IMR-90 (cell line): ENCODE data around the gene TTC28. TPM values are rescaled to one million over a fixed set of nuclear protein-coding genes. Genes with fewer than 3 reads are reported as not detected.

Experiments
- ATAC-seq: fragments of 200-7000 bp; cut with Tn5 transposase; 2 replicates; pipeline ENCODE4 v1.9.1; 2020; ENCODE audit warnings: low read depth, mild to moderate bottlenecking, moderate library complexity
- BruUV-seq: library from RNA; stranded (reverse); fragments of 400-500 nt; replicated peaks from 2 replicates; lab custom pipeline; 2021; lab: Mats Ljungman, UMichigan
- CTCF ChIA-PET: fragments of 300-600 bp; formaldehyde crosslinking; extraction: SDS; loops from one replicate; lab custom pipeline; 2021; ENCODE audit warnings: antibody characterized with exemption; lab: Yijun Ruan, JAX
- POLR2A ChIA-PET: fragments of 300-600 bp; sonication (Branson Sonifier 250); formaldehyde crosslinking; loops from one replicate; lab custom pipeline; 2022; ENCODE audit warnings: antibody characterized with exemption; ENCODE audit not compliant: unreplicated experiment; lab: Charles Lee
- DNase-seq: peaks from one replicate; pipeline ENCODE4 v3.0.0; 2013
- H2AFZ ChIP-seq: replicated peaks from 2 replicates; pipeline ENCODE3; 2013; ENCODE audit warnings: low read length, mild to moderate bottlenecking; ENCODE audit not compliant: poor library complexity
- H2AK5ac ChIP-seq: 2 replicates; pipeline ENCODE4 v1.6.1; 2013; ENCODE audit warnings: low read depth, low read length, inconsistent platforms
- H2AK9ac ChIP-seq: replicated peaks from 2 replicates; pipeline ENCODE3; 2013; ENCODE audit warnings: mild to moderate bottlenecking, low read depth, low read length, moderate library complexity; ENCODE audit not compliant: poor library complexity
- H2BK120ac ChIP-seq: 2 replicates; pipeline ENCODE4 v1.6.1; 2013; ENCODE audit warnings: low read depth, low read length, inconsistent platforms
- H2BK15ac ChIP-seq: 3 replicates; pipeline ENCODE4 v1.6.1; 2013; ENCODE audit warnings: low read depth, low read length, inconsistent platforms
- H2BK20ac ChIP-seq: 2 replicates; pipeline ENCODE4 v1.6.1; 2013; ENCODE audit warnings: low read depth, mild to moderate bottlenecking, inconsistent platforms, low read length, moderate library complexity
- H2BK5ac ChIP-seq: 2 replicates; pipeline ENCODE4 v1.6.1; 2013; ENCODE audit warnings: mild to moderate bottlenecking, low read depth, low read length, inconsistent platforms; ENCODE audit not compliant: poor library complexity, severe bottlenecking
- H3K14ac ChIP-seq: replicated peaks from 2 replicates; pipeline ENCODE4 v1.6.1; 2013; ENCODE audit warnings: low read depth, low read length, inconsistent platforms
- H3K18ac ChIP-seq: 2 replicates; pipeline ENCODE4 v1.6.1; 2013; ENCODE audit warnings: low read depth, low read length, control low read depth
- H3K23ac ChIP-seq: 2 replicates; pipeline ENCODE4 v1.6.1; 2013; ENCODE audit warnings: low read depth, low read length, inconsistent platforms
- H3K27ac ChIP-seq: 2 replicates; pipeline ENCODE4 v1.5.1; 2013; ENCODE audit warnings: mild to moderate bottlenecking, control low read depth, low read length; ENCODE audit not compliant: insufficient read depth
- H3K27me3 ChIP-seq: 2 replicates; pipeline ENCODE4 v1.6.1; 2013; ENCODE audit warnings: low read length; ENCODE audit not compliant: control insufficient read depth, insufficient read depth
- H3K36me3 ChIP-seq: 2 replicates; pipeline ENCODE4 v1.6.1; 2013; ENCODE audit warnings: low read length, mixed read lengths; ENCODE audit not compliant: control insufficient read depth, insufficient read depth
- H3K4ac ChIP-seq: 2 replicates; pipeline ENCODE4 v1.6.1; 2013; ENCODE audit warnings: low read depth, low read length, inconsistent platforms
- H3K4me1 ChIP-seq: 2 replicates; pipeline ENCODE4 v1.6.1; 2013; ENCODE audit warnings: low read length, mixed read lengths; ENCODE audit not compliant: control insufficient read depth, insufficient read depth
- H3K4me2 ChIP-seq: 2 replicates; pipeline ENCODE4 v1.6.1; 2013; ENCODE audit warnings: low read depth, mild to moderate bottlenecking, control low read depth, low read length, moderate library complexity
- H3K4me3 ChIP-seq: 2 replicates; pipeline ENCODE4 v1.5.1; 2013; ENCODE audit warnings: low read depth, mild to moderate bottlenecking, control low read depth, low read length, moderate library complexity; ENCODE audit not compliant: insufficient read depth
- H3K56ac ChIP-seq: 2 replicates; pipeline ENCODE4 v1.6.1; 2013; ENCODE audit warnings: low read length, inconsistent platforms; ENCODE audit not compliant: insufficient read depth; ENCODE audit errors: extremely low read depth
- H3K79me1 ChIP-seq, 2 experiments: 2 replicates each; pipeline ENCODE4 v1.6.1; 2013; ENCODE audit warnings: low read length in 2 of 2, inconsistent platforms in 1 of 2, low read depth in 1 of 2
- H3K9ac ChIP-seq: 2 replicates; pipeline ENCODE4 v1.6.1; 2013; ENCODE audit warnings: low read depth, low read length, control low read depth
- H3K9me1 ChIP-seq: 2 replicates; pipeline ENCODE4 v1.6.1; 2013; ENCODE audit warnings: low read length, inconsistent platforms; ENCODE audit not compliant: insufficient read depth
- H3K9me3 ChIP-seq: 2 replicates; pipeline ENCODE4 v1.6.1; 2013; ENCODE audit warnings: low read length; ENCODE audit not compliant: control insufficient read depth, insufficient read depth
- H4K20me1 ChIP-seq: 2 replicates; pipeline ENCODE4 v1.6.1; 2013; ENCODE audit warnings: low read length, inconsistent platforms; ENCODE audit not compliant: insufficient read depth
- H4K5ac ChIP-seq: 2 replicates; pipeline ENCODE4 v1.6.1; 2013; ENCODE audit warnings: mild to moderate bottlenecking, low read depth, low read length, control low read depth
- H4K8ac ChIP-seq, 2 experiments: 2 replicates each; pipeline ENCODE4 v1.6.1; 2013; ENCODE audit warnings: low read depth in 2 of 2, low read length in 2 of 2, control low read depth in 1 of 2, inconsistent platforms in 1 of 2
- H4K91ac ChIP-seq: 2 replicates; pipeline ENCODE4 v1.6.1; 2013; ENCODE audit warnings: low read depth, low read length, inconsistent platforms; ENCODE audit not compliant: insufficient read depth
- BHLHE40 ChIP-seq: fragments of 150-350 bp; IDR thresholded peaks from 2 replicates; pipeline ENCODE4 v1.6.1; 2016; ENCODE audit warnings: mild to moderate bottlenecking, low read depth, low read length
- CHD1 ChIP-seq: IDR thresholded peaks from 2 replicates; pipeline ENCODE4 v1.6.1; 2012; ENCODE audit warnings: low read depth, low read length, improper control_type of control experiment
- MAFK ChIP-seq: IDR thresholded peaks from 2 replicates; pipeline ENCODE4 v1.6.1; 2012; ENCODE audit warnings: low read depth, low read length, improper control_type of control experiment
- MAZ ChIP-seq: IDR thresholded peaks from 2 replicates; pipeline ENCODE4 v1.6.1; 2012; ENCODE audit warnings: low read depth, mild to moderate bottlenecking, low read length, improper control_type of control experiment, moderate library complexity, borderline replicate concordance
- MXI1 ChIP-seq: IDR thresholded peaks from 2 replicates; pipeline ENCODE4 v1.6.1; 2012; ENCODE audit warnings: low read depth, mild to moderate bottlenecking, low read length, moderate library complexity, borderline replicate concordance
- POLR2A ChIP-seq: IDR thresholded peaks from 2 replicates; pipeline ENCODE4 v1.6.1; 2012; ENCODE audit warnings: mild to moderate bottlenecking, low read depth, low read length
- RAD21 ChIP-seq: IDR thresholded peaks from 2 replicates; pipeline ENCODE4 v1.6.1; 2012; ENCODE audit warnings: low read length, improper control_type of control experiment
- RCOR1 ChIP-seq: IDR thresholded peaks from 2 replicates; pipeline ENCODE4 v1.6.1; 2012; ENCODE audit warnings: mild to moderate bottlenecking, low read length, improper control_type of control experiment; ENCODE audit not compliant: insufficient replicate concordance
- RFX5 ChIP-seq: IDR thresholded peaks from 2 replicates; pipeline ENCODE4 v1.8.0; 2012; ENCODE audit warnings: low read depth, mild to moderate bottlenecking, low read length, moderate library complexity
- SMC3 ChIP-seq: fragments of 150-350 bp; IDR thresholded peaks from 2 replicates; pipeline ENCODE4 v1.6.1; 2016; ENCODE audit warnings: low read depth, mild to moderate bottlenecking, antibody characterized with exemption, low read length, moderate library complexity
- WGBS, 2 experiments: methylation state at CpG; one replicate each; pipeline versions ENCODE4 v1.1.5 to v1.1.7; 2013; ENCODE audit warnings: missing lambda C conversion rate in 2 of 2; ENCODE audit not compliant: insufficient read length in 1 of 2; ENCODE audit errors: extremely low coverage in 2 of 2; 5-methylcytosine and 5-hydroxymethylcytosine counted together
- dilution Hi-C: fragments of 300-500 bp; cut with HindIII; formaldehyde crosslinking; loops from one replicate; pipeline ENCODE4 v1.14.3; 2018; ENCODE audit warnings: low sequenced_read_pairs; ENCODE audit not compliant: unreplicated experiment
- in situ Hi-C: fragments of 300-500 bp; cut with MboI; formaldehyde crosslinking; loops from 3 replicates; pipeline ENCODE4 v1.14.3; 2019; ENCODE audit warnings: low sequenced_read_pairs, inconsistent platforms, mixed read lengths
- intact Hi-C: fragments of 100-400 bp; cut with micrococcal nuclease; formaldehyde crosslinking; loops from 2 replicates; pipeline ENCODE4 v1.10.0; 2022
- polyA plus RNA-seq, 3 experiments: library from polyadenylated mRNA; depleted of rRNA; stranded (reverse); fragments of >200 nt; gene quantifications; 2 replicates each; pipeline ENCODE4 v1.2.3, GENCODE V29; 2012; ENCODE audit warnings: low replicate concordance in 1 of 3
- total RNA-seq: library from RNA; depleted of rRNA; stranded (reverse); fragments of >200 nt; gene quantifications from 2 replicates; pipeline ENCODE4 v1.2.3, GENCODE V29; 2012
- TF ChIP-seq, protein P1 (sequence below): conservative IDR thresholded peaks from 2 replicates; pipeline ENCODE4 v1.5.1; 2012; ENCODE audit warnings: mild to moderate bottlenecking, low read depth, low read length, improper control_type of control experiment
- TF ChIP-seq, protein P2 (sequence below): fragments of 150-350 bp; IDR thresholded peaks from 2 replicates; pipeline ENCODE4 v1.6.1; 2017; ENCODE audit warnings: mild to moderate bottlenecking, antibody characterized with exemption, low read length, low read depth

Gene TTC28
- total and polyA plus RNA-seq, 2 of the 4 experiments (the other 2 are of a cell fraction): 5.6 to 13.3 TPM

DNA sequence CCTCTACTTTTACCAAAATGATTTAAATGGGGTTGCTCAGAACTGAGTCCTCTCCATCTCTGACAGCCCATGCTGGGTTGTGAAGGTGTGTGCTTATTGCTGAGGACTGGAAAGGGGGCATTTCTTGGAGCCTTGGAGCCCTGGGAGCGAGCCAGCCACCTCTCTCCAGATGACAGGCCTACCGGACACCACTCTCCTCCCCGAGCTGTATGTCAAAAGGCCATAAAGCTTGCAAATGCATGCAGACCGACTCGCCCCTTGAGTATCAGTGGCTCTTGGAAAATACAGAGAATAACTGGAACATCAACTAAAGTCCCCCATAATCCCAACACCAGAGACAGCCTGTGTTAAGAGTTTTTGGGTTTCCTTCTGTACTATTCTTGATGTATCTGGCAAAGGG, 692.7 kb downstream of the TTC28 start:
- Histone ChIP-seq H3K4me3 (no peak overlapping the region), H2BK5ac (peak overlapping the region; percentile 69), H3K4me1 (peaks cover 13% of the 10 kb centered on the region), H3K79me1 (peaks cover 0 to 5% of the 10 kb centered on the region in 2 experiments; a peak in 1 of 4 replicates), H3K18ac (peak overlapping the region; percentile 32), H3K9ac (no peak overlapping the region), H3K36me3 (peaks cover 60% of the 10 kb centered on the region), H3K27ac (peak overlapping the region; percentile 50), H4K91ac (peak overlapping the region; percentile 84), H2AK5ac (peak overlapping the region; percentile 65), H3K14ac (peak overlapping the region; percentile 57), H2AK9ac (peak overlapping the region; percentile 90), H2BK20ac (peak overlapping the region; percentile 80), H2AFZ (no peak overlapping the region), H2BK120ac (peak overlapping the region; percentile 94), H3K56ac (peak overlapping the region; percentile 43; the same call in 1 of the 2 replicates), H3K4ac (peak overlapping the region; percentile 96), H4K5ac (peak overlapping the region; percentile 17; the same call in 1 of the 2 replicates), H4K20me1 (no peaks in the 10 kb centered on the region), H3K9me3 (no peaks in the 10 kb centered on the region), H3K27me3 (no peaks in the 10 kb centered on the region), H3K4me2 (no peak overlapping the region), H2BK15ac (peak overlapping the region; percentile 32; the same call in 2 of the 3 replicates), H3K9me1 (peaks cover 25% of the 10 kb centered on the region), H4K8ac (peak overlapping the region; percentile 16 to 71), H3K23ac (peak overlapping the region; percentile 84)
- in situ Hi-C loops: no loop called here
- BruUV-seq: no TSS peak
- ChIA-PET CTCF (interaction anchor here (0.6 kb wide), 1 partner anchor 28 kb away, joined by 3 read pairs; no protein-coding TSS in a partner anchor), POLR2A (no interaction called here)
- DNase-seq: no peak
- dilution Hi-C loops: no loop called here
- no CpG with 5 or more reads among the region's 5 CpGs for whole genome bisulfite sequencing, 2 experiments
- intact Hi-C loops: loop anchor here (1.0 to 2.0 kb wide), 2 partner anchors 66 to 101 kb away; no protein-coding TSS in a partner anchor
- no peak for ATAC-seq
- TF ChIP-seq MAFK (no peak), MXI1 (no peak), RAD21 (no peak), MAZ (no peak), CHD1 (no peak), POLR2A (no peak), BHLHE40 (no peak), RCOR1 (no peak), RFX5 (no peak), SMC3 (no peak)
- TF ChIP-seq, protein P1, sequence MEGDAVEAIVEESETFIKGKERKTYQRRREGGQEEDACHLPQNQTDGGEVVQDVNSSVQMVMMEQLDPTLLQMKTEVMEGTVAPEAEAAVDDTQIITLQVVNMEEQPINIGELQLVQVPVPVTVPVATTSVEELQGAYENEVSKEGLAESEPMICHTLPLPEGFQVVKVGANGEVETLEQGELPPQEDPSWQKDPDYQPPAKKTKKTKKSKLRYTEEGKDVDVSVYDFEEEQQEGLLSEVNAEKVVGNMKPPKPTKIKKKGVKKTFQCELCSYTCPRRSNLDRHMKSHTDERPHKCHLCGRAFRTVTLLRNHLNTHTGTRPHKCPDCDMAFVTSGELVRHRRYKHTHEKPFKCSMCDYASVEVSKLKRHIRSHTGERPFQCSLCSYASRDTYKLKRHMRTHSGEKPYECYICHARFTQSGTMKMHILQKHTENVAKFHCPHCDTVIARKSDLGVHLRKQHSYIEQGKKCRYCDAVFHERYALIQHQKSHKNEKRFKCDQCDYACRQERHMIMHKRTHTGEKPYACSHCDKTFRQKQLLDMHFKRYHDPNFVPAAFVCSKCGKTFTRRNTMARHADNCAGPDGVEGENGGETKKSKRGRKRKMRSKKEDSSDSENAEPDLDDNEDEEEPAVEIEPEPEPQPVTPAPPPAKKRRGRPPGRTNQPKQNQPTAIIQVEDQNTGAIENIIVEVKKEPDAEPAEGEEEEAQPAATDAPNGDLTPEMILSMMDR: no peak
- TF ChIP-seq, protein P2, sequence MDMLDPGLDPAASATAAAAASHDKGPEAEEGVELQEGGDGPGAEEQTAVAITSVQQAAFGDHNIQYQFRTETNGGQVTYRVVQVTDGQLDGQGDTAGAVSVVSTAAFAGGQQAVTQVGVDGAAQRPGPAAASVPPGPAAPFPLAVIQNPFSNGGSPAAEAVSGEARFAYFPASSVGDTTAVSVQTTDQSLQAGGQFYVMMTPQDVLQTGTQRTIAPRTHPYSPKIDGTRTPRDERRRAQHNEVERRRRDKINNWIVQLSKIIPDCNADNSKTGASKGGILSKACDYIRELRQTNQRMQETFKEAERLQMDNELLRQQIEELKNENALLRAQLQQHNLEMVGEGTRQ: no peak
